ENCODE data around the gene SYNE1. TPM values are rescaled to one million over a fixed set of nuclear protein-coding genes. Genes with fewer than 3 reads are reported as not detected.

SYNE1 gene
- polyA plus RNA-seq, 2 of the 4 experiments (the other 2 are of a cell fraction) = 10.5 to 28.5 TPM

GRCh38 chr6:152201120-152201519 is 436.0 kb downstream of the SYNE1 start:
- H3K27ac ChIP-seq = no peak overlapping the region
- no peak for DNase-seq (ENCODE audit: low read depth in 1 of 2, low spot score in 1 of 2)
- no peak for TF ChIP-seq ZNF302 (CRISPR knock-in tag; IDR thresholded peaks at IDR 0.05)
- no peak for TF ChIP-seq FOSB (CRISPR knock-in tag; IDR thresholded peaks at IDR 0.05)
- TF ChIP-seq HMGXB4 (CRISPR knock-in tag; IDR thresholded peaks at IDR 0.05; ENCODE audit: borderline replicate concordance) = no peak
- TF ChIP-seq SREBF2 (IDR thresholded peaks at IDR 0.05) = no peak
- TF ChIP-seq BHLHE40 (IDR thresholded peaks at IDR 0.05; ENCODE audit: low read depth, low read length) = no peak
- TF ChIP-seq FOSL2 (IDR thresholded peaks at IDR 0.05) = no peak
- TF ChIP-seq FOSL2 (CRISPR knock-in tag; IDR thresholded peaks at IDR 0.05) = no peak
- TF ChIP-seq CTCF (IDR thresholded peaks at IDR 0.05) = no peak
- TF ChIP-seq EHF (CRISPR knock-in tag; IDR thresholded peaks at IDR 0.05) = no peak
- no peak for TF ChIP-seq NPAS2 (CRISPR knock-in tag; IDR thresholded peaks at IDR 0.05; ENCODE audit: borderline replicate concordance)
- no peak for TF ChIP-seq E2F6 (IDR thresholded peaks at IDR 0.05; ENCODE audit: borderline replicate concordance, low read depth)
- TF ChIP-seq MAFK (IDR thresholded peaks at IDR 0.05; ENCODE audit: partially characterized antibody) = no peak
- no peak for TF ChIP-seq BCL3 (IDR thresholded peaks at IDR 0.05)
- ChIA-PET CTCF (no interaction called here), POLR2A (interaction anchor here (0.7 kb wide), 1 partner anchor 179 kb away, joined by 5 read pairs; no protein-coding TSS in a partner anchor)
- no peak overlapping the region for H3K4me3 ChIP-seq
- 53% methylated on average over 3 of the region's 3 CpGs for WGBS (ENCODE audit: missing lambda C conversion rate)
- FAIRE-seq = no peak
- H3K4me1 ChIP-seq = no peaks in the 10 kb centered on the region
- no peaks in the 10 kb centered on the region for H3K9me3 ChIP-seq
- ATAC-seq = no peak
- H3K4me2 ChIP-seq = no peak overlapping the region

GRCh38 chr6:152195896-152196295 is 441.3 kb downstream of the SYNE1 start:
- no peak for ATAC-seq
- Histone ChIP-seq H3K4me3 (no peak overlapping the region), H3K9me3 (no peaks in the 10 kb centered on the region), H3K27ac (no peak overlapping the region), H3K4me2 (no peak overlapping the region), H3K4me1 (no peaks in the 10 kb centered on the region)
- no peak for DNase-seq (ENCODE audit: low read depth in 1 of 2, low spot score in 1 of 2)
- 94% methylated on average over 5 of the region's 5 CpGs for WGBS (ENCODE audit: missing lambda C conversion rate)
- CTCF ChIA-PET = no interaction called here
- POLR2A ChIA-PET = no interaction called here
- no peak for FAIRE-seq
- TF ChIP-seq EHF (CRISPR knock-in tag; IDR thresholded peaks at IDR 0.05) (no peak), MAX (IDR thresholded peaks at IDR 0.05) (no peak), HMGXB4 (CRISPR knock-in tag; IDR thresholded peaks at IDR 0.05; ENCODE audit: borderline replicate concordance) (no peak), RARB (CRISPR knock-in tag; IDR thresholded peaks at IDR 0.05) (no peak), RFX5 (IDR thresholded peaks at IDR 0.05) (no peak), GATA3 (IDR thresholded peaks at IDR 0.05; ENCODE audit: borderline replicate concordance) (no peak), POLR2AphosphoS2 (conservative IDR thresholded peaks at IDR 0.05; ENCODE audit: low read length) (no peak), HDAC2 (IDR thresholded peaks at IDR 0.05) (no peak)

All from A549 (cell line).